Esophagus squamous epithelium (tissue), 4 donors: ENCODE data around the gene KIF4B.

ENCODE experiments used
- CTCF ChIP-seq, 6 experiments: fragments of 450-650 bp in 4 of 6; fragments of 200-600 bp in 2 of 6; sonication (generic) in 2 of 6; IDR thresholded peaks; one replicate each; pipeline ENCODE4 v1.5.1; 2016 to 2019; ENCODE audit warnings: antibody characterized with exemption in 6 of 6, mild to moderate bottlenecking in 4 of 6, moderate library complexity in 4 of 6
- POLR2A ChIP-seq, 4 donors: fragments of 450-650 bp; IDR thresholded peaks; one replicate each; pipeline ENCODE4 v1.6.1; 2017; ENCODE audit warnings: antibody characterized with exemption in 4 of 4, mild to moderate bottlenecking in 4 of 4, moderate library complexity in 3 of 4

- TF ChIP-seq CTCF (IDR thresholded peaks at IDR 0.05) (no peak), POLR2A (IDR thresholded peaks at IDR 0.05) (no peak)
These were observed 12.0 kb upstream of the KIF4B start for GRCh38 chr5:155001523-155001922.
